K562 (cell line): ENCODE data around the gene MACROD2. TPM values are rescaled to one million over a fixed set of nuclear protein-coding genes. Genes with fewer than 3 reads are reported as not detected.

ENCODE experiments used
- ATAC-seq: fragments of 200-7000 bp; cut with Tn5 transposase; 3 replicates; pipeline ENCODE4 v1.9.1; 2020; ENCODE audit warnings: moderate library complexity
- BruUV-seq: library from RNA; stranded (reverse); fragments of 400-500 nt; replicated peaks from 2 replicates; lab custom pipeline; 2021; lab: Mats Ljungman, UMichigan
- CTCF ChIA-PET: fragments of 300-600 bp; formaldehyde crosslinking; extraction: SDS; loops from one replicate; lab custom pipeline; 2021; ENCODE audit warnings: low intra/inter-chr PET ratio; lab: Yijun Ruan, JAX
- POLR2A ChIA-PET: fragments of 300-600, 350-650 bp; sonication (Branson Sonifier 250); formaldehyde crosslinking; extraction: SDS; loops from one replicate; lab custom pipeline; 2021; ENCODE audit warnings: antibody characterized with exemption, inconsistent platforms; lab: Yijun Ruan, JAX
- DNase-seq, 4 experiments: peaks; one replicate each; pipeline versions ENCODE4 v3.0.0 to v3.0.0-alpha.2; 2011 to 2018; ENCODE audit warnings: low spot score in 3 of 4, mixed read lengths in 3 of 4; ENCODE audit errors: extremely low read depth in 1 of 4
- FAIRE-seq: peaks from 2 replicates; lab custom pipeline; 2011; peaks lifted over from hg19 to GRCh38; lab: Jason Lieb, UNC
- H2AFZ ChIP-seq: 2 replicates; pipeline ENCODE4 v1.6.0; 2011; ENCODE audit warnings: low read depth, low read length, control low read depth, inconsistent platforms
- H3K27ac ChIP-seq: fragments of 200-600 bp; 3 replicates; pipeline ENCODE4 v1.8.0; 2011; ENCODE audit warnings: low read depth, mild to moderate bottlenecking, control low read depth, inconsistent platforms, low read length, moderate library complexity, mixed read lengths; ENCODE audit errors: extremely low read depth
- H3K27me3 ChIP-seq, 2 experiments: fragments of 300-600 bp in 1 of 2; 2 replicates in 1 of 2; 3 replicates in 1 of 2; pipeline versions ENCODE4 v1.6.0 to v1.8.0; 2011; ENCODE audit warnings: inconsistent platforms in 2 of 2, low read length in 2 of 2, mild to moderate bottlenecking in 1 of 2, mixed read lengths in 1 of 2, moderate library complexity in 1 of 2; ENCODE audit not compliant: control insufficient read depth in 2 of 2, insufficient read depth in 2 of 2
- H3K36me3 ChIP-seq: fragments of 300-600 bp; 3 replicates; pipeline ENCODE4 v1.8.0; 2011; ENCODE audit warnings: mild to moderate bottlenecking, low read length, inconsistent platforms; ENCODE audit not compliant: control insufficient read depth, insufficient read depth
- H3K4me1 ChIP-seq, 2 experiments: fragments of 200-600 bp in 1 of 2; replicated peaks in 1 of 2; 2 replicates in 1 of 2; 3 replicates in 1 of 2; pipeline versions ENCODE4 v1.5.1 to v1.8.0; 2011; ENCODE audit warnings: inconsistent platforms in 2 of 2, low read length in 2 of 2, mild to moderate bottlenecking in 1 of 2, mixed read lengths in 1 of 2, moderate library complexity in 1 of 2; ENCODE audit not compliant: control insufficient read depth in 2 of 2, insufficient read depth in 2 of 2
- H3K4me2 ChIP-seq: 2 replicates; pipeline ENCODE4 v1.6.1; 2011; ENCODE audit warnings: low read length, control low read depth, inconsistent platforms, mixed read lengths; ENCODE audit not compliant: insufficient read depth
- H3K4me3 ChIP-seq: fragments of 200-600 bp; sonication (generic), shearing (Covaris generic); 2 replicates; pipeline ENCODE4 v1.5.1; 2016; ENCODE audit warnings: control low read depth, inconsistent platforms
- H3K79me2 ChIP-seq: fragments of 200-600 bp; 3 replicates; pipeline ENCODE4 v1.8.0; 2011; ENCODE audit warnings: low read length, inconsistent platforms; ENCODE audit not compliant: control insufficient read depth, insufficient read depth
- H3K9ac ChIP-seq, 2 experiments: 2 replicates each; pipeline versions ENCODE4 v1.6.0 to v1.6.1; 2011; ENCODE audit warnings: low read depth in 2 of 2, low read length in 2 of 2, control low read depth in 1 of 2, inconsistent platforms in 1 of 2, mild to moderate bottlenecking in 1 of 2, mixed read lengths in 1 of 2; ENCODE audit not compliant: insufficient read depth in 1 of 2
- H3K9me1 ChIP-seq: one replicate; pipeline ENCODE4 v1.6.0; 2011; ENCODE audit warnings: inconsistent platforms, mild to moderate bottlenecking, low read length, moderate library complexity; ENCODE audit not compliant: control insufficient read depth, insufficient read depth
- H3K9me3 ChIP-seq: replicated peaks from 2 replicates; pipeline ENCODE4 v1.5.1; 2011; ENCODE audit warnings: low read depth, low read length, inconsistent platforms; ENCODE audit not compliant: control insufficient read depth, insufficient read depth
- H4K20me1 ChIP-seq: replicated peaks from 2 replicates; pipeline ENCODE4 v1.6.1; 2011; ENCODE audit warnings: low read length, inconsistent platforms, mixed read lengths; ENCODE audit not compliant: control insufficient read depth, insufficient read depth
- WGBS: fragments of 100-300 bp; shearing (Covaris generic); methylation state at CpG from one replicate; pipeline ENCODE4 v1.1.6; 2016; ENCODE audit warnings: low coverage, mixed read lengths; ENCODE audit not compliant: insufficient coverage; ENCODE audit errors: missing lambda C conversion rate; 5-methylcytosine and 5-hydroxymethylcytosine counted together
- in situ Hi-C: fragments of 300-500 bp; cut with MboI; formaldehyde crosslinking; loops from 4 replicates; pipeline ENCODE4 v1.15.0; 2018; ENCODE audit warnings: inconsistent platforms, mixed read lengths
- intact Hi-C: fragments of 100-400 bp; cut with micrococcal nuclease; formaldehyde crosslinking; loops from 2 replicates; pipeline ENCODE4 v1.14.2; 2022
- polyA plus RNA-seq, 8 experiments: library from polyadenylated mRNA; depleted of rRNA in 4 of 8; stranded (reverse) in 5 of 8; unstranded in 3 of 8; fragments of >200 nt; fragmentation: Nextera tagmentation in 2 of 8; fragmentation: Illumina TruSeq in 1 of 8; extraction: Ambion mirVana in 2 of 8; extraction: Trizol in 1 of 8; gene quantifications; 2 replicates each; pipeline versions ENCODE4 v1.2.1 to v1.2.3, GENCODE V29; 2011 to 2014; ENCODE audit warnings: inconsistent platforms in 1 of 8, missing spikeins in 1 of 8
- total RNA-seq, 7 experiments: library from RNA; depleted of rRNA in 6 of 7; stranded (reverse); fragments of >200 nt in 6 of 7; fragmentation: Illumina TruSeq in 2 of 7; extraction: Trizol in 2 of 7; gene quantifications; 2 replicates each; pipeline versions ENCODE4 v1.2.1 to v1.2.3, GENCODE V29; 2011 to 2021; ENCODE audit warnings: low replicate concordance in 1 of 7
- TF ChIP-seq, protein P1 (sequence below): fragments of 200-800 bp; sonication (Bioruptor generic); IDR thresholded peaks from 2 replicates; pipeline ENCODE4 v1.6.1; 2017; ENCODE audit warnings: missing genetic modification characterization, missing compliant biosample characterization
- TF ChIP-seq, protein P2 (sequence below), 3 experiments: IDR thresholded peaks in 2 of 3; conservative IDR thresholded peaks in 1 of 3; 2 replicates each; pipeline ENCODE4 v1.5.1; 2011 to 2012; ENCODE audit warnings: low read length in 3 of 3, mild to moderate bottlenecking in 3 of 3, control low read depth in 2 of 3, improper control_type of control experiment in 1 of 3, inconsistent platforms in 1 of 3, low read depth in 1 of 3, mixed read lengths in 1 of 3, moderate library complexity in 1 of 3; ENCODE audit not compliant: insufficient read depth in 2 of 3

The MACROD2 gene
- total and polyA plus RNA-seq, 9 of the 15 experiments (the other 6 are each of a cell fraction or from before 2014, with no cell fraction given): not detected

DNA sequence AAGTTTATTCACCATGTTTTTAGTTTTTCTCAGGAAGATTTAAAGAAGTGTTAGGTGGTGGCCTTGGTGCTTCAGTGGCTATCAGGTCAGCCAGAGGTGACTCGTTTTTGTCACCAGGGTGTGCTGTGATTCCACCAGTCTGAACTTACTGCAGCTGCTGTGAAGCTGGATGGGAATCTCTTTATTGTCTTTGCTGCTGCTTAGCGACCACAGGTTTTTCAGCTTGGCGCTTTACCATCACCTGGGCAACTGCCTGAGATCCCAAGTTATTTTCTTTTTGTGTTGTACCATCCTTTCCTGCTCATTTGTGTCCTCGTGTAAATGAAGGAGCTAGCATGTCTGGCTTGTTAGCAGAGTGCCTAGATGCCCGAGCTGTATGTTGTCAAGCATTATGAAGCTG lies 146.9 kb downstream of the MACROD2 start:
- no peaks in the 10 kb centered on the region for H3K79me2 ChIP-seq
- no peak overlapping the region for H3K4me3 ChIP-seq
- no peaks in the 10 kb centered on the region for H3K36me3 ChIP-seq
- ATAC-seq (no peak), DNase-seq (no peak), FAIRE-seq (no peak)
- TF ChIP-seq, protein P1, sequence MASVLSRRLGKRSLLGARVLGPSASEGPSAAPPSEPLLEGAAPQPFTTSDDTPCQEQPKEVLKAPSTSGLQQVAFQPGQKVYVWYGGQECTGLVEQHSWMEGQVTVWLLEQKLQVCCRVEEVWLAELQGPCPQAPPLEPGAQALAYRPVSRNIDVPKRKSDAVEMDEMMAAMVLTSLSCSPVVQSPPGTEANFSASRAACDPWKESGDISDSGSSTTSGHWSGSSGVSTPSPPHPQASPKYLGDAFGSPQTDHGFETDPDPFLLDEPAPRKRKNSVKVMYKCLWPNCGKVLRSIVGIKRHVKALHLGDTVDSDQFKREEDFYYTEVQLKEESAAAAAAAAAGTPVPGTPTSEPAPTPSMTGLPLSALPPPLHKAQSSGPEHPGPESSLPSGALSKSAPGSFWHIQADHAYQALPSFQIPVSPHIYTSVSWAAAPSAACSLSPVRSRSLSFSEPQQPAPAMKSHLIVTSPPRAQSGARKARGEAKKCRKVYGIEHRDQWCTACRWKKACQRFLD (CRISPR knock-in tag): no peak
- TF ChIP-seq, protein P2, sequence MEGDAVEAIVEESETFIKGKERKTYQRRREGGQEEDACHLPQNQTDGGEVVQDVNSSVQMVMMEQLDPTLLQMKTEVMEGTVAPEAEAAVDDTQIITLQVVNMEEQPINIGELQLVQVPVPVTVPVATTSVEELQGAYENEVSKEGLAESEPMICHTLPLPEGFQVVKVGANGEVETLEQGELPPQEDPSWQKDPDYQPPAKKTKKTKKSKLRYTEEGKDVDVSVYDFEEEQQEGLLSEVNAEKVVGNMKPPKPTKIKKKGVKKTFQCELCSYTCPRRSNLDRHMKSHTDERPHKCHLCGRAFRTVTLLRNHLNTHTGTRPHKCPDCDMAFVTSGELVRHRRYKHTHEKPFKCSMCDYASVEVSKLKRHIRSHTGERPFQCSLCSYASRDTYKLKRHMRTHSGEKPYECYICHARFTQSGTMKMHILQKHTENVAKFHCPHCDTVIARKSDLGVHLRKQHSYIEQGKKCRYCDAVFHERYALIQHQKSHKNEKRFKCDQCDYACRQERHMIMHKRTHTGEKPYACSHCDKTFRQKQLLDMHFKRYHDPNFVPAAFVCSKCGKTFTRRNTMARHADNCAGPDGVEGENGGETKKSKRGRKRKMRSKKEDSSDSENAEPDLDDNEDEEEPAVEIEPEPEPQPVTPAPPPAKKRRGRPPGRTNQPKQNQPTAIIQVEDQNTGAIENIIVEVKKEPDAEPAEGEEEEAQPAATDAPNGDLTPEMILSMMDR (IDR thresholded peaks at IDR 0.05 in 2 of 3, conservative IDR thresholded peaks at IDR 0.05 in 1 of 3; ENCODE audit: insufficient read depth in 2 of 3, low read depth in 1 of 3, low read length in 3 of 3): peak in 1 of 3 experiments; percentile 6; a peak in 1 of 6 replicates
- ChIA-PET POLR2A (no interaction called here), CTCF (no interaction called here)
- H3K27ac ChIP-seq: no peak overlapping the region
- H3K4me1 ChIP-seq: no peaks in the 10 kb centered on the region
- WGBS: 2% methylated on average over 5 of the region's 5 CpGs
- no peak overlapping the region for H3K4me2 ChIP-seq
- H2AFZ ChIP-seq: no peak overlapping the region
- no peaks in the 10 kb centered on the region for H3K9me1 ChIP-seq
- H3K27me3 ChIP-seq: no peaks in the 10 kb centered on the region
- no peaks in the 10 kb centered on the region for H4K20me1 ChIP-seq
- BruUV-seq: no TSS peak
- in situ Hi-C loops: no loop called here
- H3K9ac ChIP-seq: no peak overlapping the region
- no peaks in the 10 kb centered on the region for H3K9me3 ChIP-seq
- intact Hi-C loops: no loop called here
